MCF 10A (cell line): Measurements from ENCODE around the gene PIGH. TPM values are rescaled to one million over a fixed set of nuclear protein-coding genes. Genes with fewer than 3 reads are reported as not detected.

Source experiments
- BruUV-seq: library from RNA; stranded (reverse); fragments of 400-500 nt; replicated peaks from 2 replicates; lab custom pipeline; 2021; lab: Mats Ljungman, UMichigan
- CTCF ChIA-PET: fragments of 300-600 bp; sonication (Branson Sonifier 250); formaldehyde crosslinking; extraction: SDS; loops from one replicate; lab custom pipeline; 2021; ENCODE audit warnings: antibody characterized with exemption, inconsistent platforms; lab: Yijun Ruan, JAX
- POLR2A ChIA-PET: fragments of 300-600, 350-650 bp; sonication (Branson Sonifier 250); formaldehyde crosslinking; extraction: SDS; loops from one replicate; lab custom pipeline; 2020; ENCODE audit warnings: antibody characterized with exemption, inconsistent platforms; lab: Yijun Ruan, JAX
- DNase-seq: peaks from one replicate; pipeline ENCODE4 v3.0.0-alpha.2; 2018; ENCODE audit not compliant: unreplicated experiment
- H3K27ac Mint-ChIP-seq: one replicate; pipeline ENCODE4 v1.8.0; 2022; ENCODE audit warnings: mild to moderate bottlenecking, low read depth, mixed read lengths; ENCODE audit not compliant: unreplicated experiment
- H3K27me3 Mint-ChIP-seq: one replicate; pipeline ENCODE4 v1.8.0; 2022; ENCODE audit warnings: mixed read lengths; ENCODE audit not compliant: insufficient read depth, unreplicated experiment
- H3K36me3 Mint-ChIP-seq: one replicate; pipeline ENCODE4 v1.8.0; 2022; ENCODE audit warnings: mild to moderate bottlenecking, moderate library complexity, mixed read lengths; ENCODE audit not compliant: insufficient read depth, unreplicated experiment
- H3K4me1 Mint-ChIP-seq: one replicate; pipeline ENCODE4 v1.8.0; 2022; ENCODE audit warnings: mixed read lengths; ENCODE audit not compliant: insufficient read depth, unreplicated experiment
- H3K4me3 Mint-ChIP-seq: one replicate; pipeline ENCODE4 v1.8.0; 2022; ENCODE audit warnings: mild to moderate bottlenecking, moderate library complexity, mixed read lengths; ENCODE audit not compliant: unreplicated experiment
- H3K9me3 Mint-ChIP-seq: one replicate; pipeline ENCODE4 v1.8.0; 2022; ENCODE audit warnings: mixed read lengths; ENCODE audit not compliant: unreplicated experiment
- intact Hi-C: fragments of 100-400 bp; cut with micrococcal nuclease; formaldehyde crosslinking; loops from 2 replicates; pipeline ENCODE4 v1.14.1; 2022
- total RNA-seq: library from RNA; stranded (reverse); gene quantifications from 2 replicates; pipeline ENCODE4 v1.2.3, GENCODE V29; 2022
- TF ChIP-seq, protein P1 (sequence below): fragments of 200-600 bp; IDR thresholded peaks from one replicate; pipeline ENCODE4 v1.8.0; 2022; ENCODE audit warnings: antibody characterized with exemption, mild to moderate bottlenecking; ENCODE audit not compliant: unreplicated experiment

The PIGH gene
- total RNA-seq, 1 experiment from 2014 or later, result 18.9 TPM

DNA sequence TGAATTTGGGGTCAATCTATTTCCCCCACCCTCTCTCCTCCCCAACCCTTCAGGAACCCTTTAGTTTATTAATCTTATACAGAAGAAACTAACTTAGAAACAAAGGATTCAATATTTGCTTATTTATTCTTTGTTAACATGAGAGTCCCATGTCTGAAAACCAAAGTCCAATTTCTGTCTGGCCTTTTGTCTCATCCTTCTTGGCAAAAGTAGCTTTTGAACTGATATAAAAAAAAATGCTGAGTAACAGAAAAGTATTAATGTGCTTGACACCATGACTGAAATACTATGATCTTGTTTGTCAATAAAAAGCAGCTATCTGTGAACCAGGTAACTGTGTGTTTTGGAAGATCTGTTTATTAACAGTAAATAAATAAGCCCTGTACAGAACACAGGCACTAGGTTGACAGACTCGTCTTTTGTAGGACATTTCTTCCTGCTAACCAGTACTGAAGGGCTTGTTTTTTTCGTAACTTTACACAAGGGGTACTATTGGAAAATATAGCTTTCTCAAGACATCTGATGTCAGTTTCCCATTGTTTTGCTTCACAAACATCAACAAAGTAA, 10.8 kb downstream of the PIGH start:
- TF ChIP-seq, protein P1, sequence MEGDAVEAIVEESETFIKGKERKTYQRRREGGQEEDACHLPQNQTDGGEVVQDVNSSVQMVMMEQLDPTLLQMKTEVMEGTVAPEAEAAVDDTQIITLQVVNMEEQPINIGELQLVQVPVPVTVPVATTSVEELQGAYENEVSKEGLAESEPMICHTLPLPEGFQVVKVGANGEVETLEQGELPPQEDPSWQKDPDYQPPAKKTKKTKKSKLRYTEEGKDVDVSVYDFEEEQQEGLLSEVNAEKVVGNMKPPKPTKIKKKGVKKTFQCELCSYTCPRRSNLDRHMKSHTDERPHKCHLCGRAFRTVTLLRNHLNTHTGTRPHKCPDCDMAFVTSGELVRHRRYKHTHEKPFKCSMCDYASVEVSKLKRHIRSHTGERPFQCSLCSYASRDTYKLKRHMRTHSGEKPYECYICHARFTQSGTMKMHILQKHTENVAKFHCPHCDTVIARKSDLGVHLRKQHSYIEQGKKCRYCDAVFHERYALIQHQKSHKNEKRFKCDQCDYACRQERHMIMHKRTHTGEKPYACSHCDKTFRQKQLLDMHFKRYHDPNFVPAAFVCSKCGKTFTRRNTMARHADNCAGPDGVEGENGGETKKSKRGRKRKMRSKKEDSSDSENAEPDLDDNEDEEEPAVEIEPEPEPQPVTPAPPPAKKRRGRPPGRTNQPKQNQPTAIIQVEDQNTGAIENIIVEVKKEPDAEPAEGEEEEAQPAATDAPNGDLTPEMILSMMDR, result no peak
- intact Hi-C loops, result no loop called here
- H3K27me3 Mint-ChIP-seq, result no peaks in the 10 kb centered on the region
- no peak overlapping the region for H3K27ac Mint-ChIP-seq
- H3K36me3 Mint-ChIP-seq, result peaks cover 52% of the 10 kb centered on the region
- DNase-seq, result no peak
- H3K9me3 Mint-ChIP-seq, result no peaks in the 10 kb centered on the region
- TSS peak; percentile 46 for BruUV-seq
- ChIA-PET POLR2A (interaction anchor here (0.6 to 1.9 kb wide), 3 partner anchors 10 to 91 kb away, joined by 3 to 10 read pairs (median 3); partner anchors contain the start of gene PIGH), CTCF (interaction anchor here (1.4 to 10.6 kb wide), 4 partner anchors 18 to 113 kb away, joined by 6 to 132 read pairs (median 9); partner anchors contain the start of gene RDH12)
- no peaks in the 10 kb centered on the region for H3K4me1 Mint-ChIP-seq
- H3K4me3 Mint-ChIP-seq, result no peak overlapping the region

DNA sequence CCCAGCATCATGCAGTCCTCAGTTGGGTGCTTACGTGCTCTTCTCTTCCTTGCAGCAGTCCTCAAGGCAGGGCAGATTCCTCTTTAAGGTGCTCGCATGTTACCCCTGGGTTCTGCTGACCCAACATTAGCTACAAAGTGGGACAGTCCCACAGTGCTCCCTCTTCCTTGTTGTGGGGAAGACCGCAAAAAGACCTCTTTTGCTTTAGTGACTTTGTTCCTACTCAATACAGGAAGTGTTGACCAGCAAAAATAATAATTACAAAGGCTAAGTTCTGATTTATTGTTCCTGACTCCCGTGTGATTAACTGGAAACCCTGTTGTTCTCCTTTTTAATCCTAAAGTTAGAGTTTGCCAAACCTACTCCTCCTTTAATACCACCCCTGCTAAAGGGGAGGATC, 13.7 kb downstream of the PIGH start:
- Mint-ChIP-seq H3K36me3 (peaks cover 35% of the 10 kb centered on the region), H3K27ac (no peak overlapping the region), H3K27me3 (no peaks in the 10 kb centered on the region), H3K9me3 (no peaks in the 10 kb centered on the region), H3K4me3 (no peak overlapping the region), H3K4me1 (no peaks in the 10 kb centered on the region)
- CTCF ChIA-PET, result interaction anchor here (0.5 to 10.6 kb wide), 15 partner anchors 9 to 1268 kb away, joined by 3 to 132 read pairs (median 6); partner anchors contain the start of genes ARG2, EIF2S1 and RDH12
- no TSS peak for BruUV-seq
- no peak for DNase-seq
- POLR2A ChIA-PET, result interaction anchor here (0.9 to 2.7 kb wide), 2 partner anchors 13 to 88 kb away, joined by 4 to 13 read pairs; partner anchors contain the start of genes PIGH and VTI1B
- TF ChIP-seq, protein P1, result no peak
- intact Hi-C loops, result no loop called here

DNA sequence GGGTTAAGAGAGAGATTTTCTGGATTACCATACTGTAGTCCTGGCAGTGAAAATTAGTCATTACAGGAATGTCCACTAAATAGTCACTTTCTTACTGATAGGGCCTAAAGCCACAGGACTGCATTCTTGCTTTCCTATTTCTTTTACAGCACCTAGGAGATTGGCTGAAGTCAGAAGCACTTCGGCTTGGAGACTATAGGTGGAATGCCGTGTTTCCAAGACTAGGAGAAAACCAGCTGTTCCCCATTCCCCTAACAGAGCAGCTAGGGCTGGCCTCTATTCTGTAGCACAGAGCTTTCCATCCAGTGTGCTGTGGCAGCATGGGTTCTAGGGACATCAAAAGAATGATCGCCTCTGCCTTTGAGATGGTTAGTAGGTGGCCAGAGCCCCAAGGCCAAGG, 15.1 kb downstream of the PIGH start:
- Mint-ChIP-seq H3K27ac (no peak overlapping the region), H3K9me3 (no peaks in the 10 kb centered on the region), H3K36me3 (peaks cover 26% of the 10 kb centered on the region), H3K4me1 (no peaks in the 10 kb centered on the region), H3K4me3 (no peak overlapping the region), H3K27me3 (no peaks in the 10 kb centered on the region)
- intact Hi-C loops, result loop anchor here (1.0 kb wide), 3 partner anchors 34 to 119 kb away; partner anchors contain the start of gene ARG2
- TF ChIP-seq, protein P1, result no peak
- BruUV-seq, result no TSS peak
- ChIA-PET CTCF (interaction anchor here (0.6 to 10.6 kb wide), 39 partner anchors 9 to 295 kb away, joined by 3 to 132 read pairs (median 4); partner anchors contain the start of genes ARG2, EIF2S1, PIGH and RDH12), POLR2A (interaction anchor here (0.8 to 2.7 kb wide), 5 partner anchors 14 to 111 kb away, joined by 5 to 13 read pairs (median 6); partner anchors contain the start of genes PIGH and RDH11)
- no peak for DNase-seq
